H1 (cell line): ENCODE results near the gene RAB40C. TPM values are rescaled to one million over a fixed set of nuclear protein-coding genes. Genes with fewer than 3 reads are reported as not detected.

Source experiments
- ASH2L ChIP-seq: fragments of 200-600, 300-600 bp; sonication (generic); IDR thresholded peaks from one replicate; pipeline ENCODE4 v1.7.1; 2017; ENCODE audit warnings: low read length
- BRCA1 ChIP-seq: IDR thresholded peaks from 2 replicates; pipeline ENCODE4 v1.6.1; 2012; ENCODE audit warnings: low read depth, low read length, improper control_type of control experiment
- EP300 ChIP-seq, 2 experiments: IDR thresholded peaks; 1 replicate in 1 of 2; 2 replicates in 1 of 2; pipeline ENCODE4 v1.6.1; 2011 to 2012; ENCODE audit warnings: low read depth in 2 of 2, low read length in 2 of 2, mild to moderate bottlenecking in 2 of 2, borderline replicate concordance in 1 of 2, inconsistent platforms in 1 of 2, moderate library complexity in 1 of 2
- POLR2A ChIP-seq, 2 experiments: IDR thresholded peaks; 1 replicate in 1 of 2; 2 replicates in 1 of 2; pipeline ENCODE4 v1.6.1; 2011; ENCODE audit warnings: low read depth in 2 of 2, low read length in 2 of 2, mild to moderate bottlenecking in 2 of 2; ENCODE audit errors: control extremely low read depth in 1 of 2
- TAF7 ChIP-seq: optimal IDR thresholded peaks from 2 replicates; pipeline ENCODE3; 2011; ENCODE audit warnings: low read depth, mild to moderate bottlenecking, inconsistent platforms, low read length, moderate library complexity, borderline replicate concordance
- polyA plus RNA-seq, 7 experiments: library from polyadenylated mRNA; depleted of rRNA in 3 of 7; stranded (reverse) in 5 of 7; unstranded in 2 of 7; fragments of >200 nt in 5 of 7; fragments of 200-250 nt in 2 of 7; gene quantifications; 1 replicate in 5 of 7; 2 replicates in 1 of 7; 4 replicates in 1 of 7; pipeline versions ENCODE4 v1.2.1 to v1.2.3, GENCODE V29; 2011 to 2013; ENCODE audit warnings: missing spikeins in 2 of 7, mixed read lengths in 2 of 7
- total RNA-seq: library from RNA; stranded (reverse); fragmentation: NEBNext Ultra II Directional; extraction: Animal tissue kit (Norgen Biotek cat#: 25700); gene quantifications from 2 replicates; pipeline ENCODE4 v1.2.1, GENCODE V29; 2021

The RAB40C gene
- total and polyA plus RNA-seq, 2 of the 8 experiments (the other 6 are each of a cell fraction or from before 2014, with no cell fraction given) = 13.9 to 15.6 TPM

- TF ChIP-seq TAF7 (no peak), ASH2L (no peak), EP300 (IDR thresholded peaks at IDR 0.05; ENCODE audit: borderline replicate concordance in 1 of 2, low read depth in 2 of 2, low read length in 2 of 2) (no peak), BRCA1 (no peak), POLR2A (IDR thresholded peaks at IDR 0.05; ENCODE audit: control extremely low read depth in 1 of 2, low read depth in 2 of 2, low read length in 2 of 2) (no peak)
Observed at GRCh38 chr16:572865-573650, 16.8 kb upstream of the RAB40C start (continued).
